Measurements from ENCODE around the gene DNHD1.

DNA sequence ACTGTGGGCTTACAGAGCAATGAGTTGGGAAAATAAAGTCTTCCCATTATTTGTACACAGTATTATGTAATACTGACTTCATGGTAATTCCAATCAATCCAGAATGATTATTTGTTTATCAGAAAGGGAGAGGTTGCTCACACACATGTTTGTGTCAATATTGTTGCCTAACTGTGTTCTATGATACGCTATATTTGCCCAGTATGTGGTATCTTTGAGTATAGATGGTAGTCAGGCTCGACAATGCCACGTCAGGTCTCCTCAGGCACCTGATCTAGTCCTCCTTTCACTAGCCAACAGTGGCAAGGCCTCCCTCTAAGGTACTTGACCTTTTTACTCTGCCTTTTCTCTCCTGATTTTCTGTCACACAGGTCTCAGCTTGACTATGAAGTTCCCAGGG, 5.3 kb downstream of the DNHD1 start:
- TF ChIP-seq POLR2AphosphoS5 (IDR thresholded peaks at IDR 0.05; ENCODE audit: low read depth) (no peak), GABPA (IDR thresholded peaks at IDR 0.05; ENCODE audit: low read depth) (no peak), SPI1 (IDR thresholded peaks at IDR 0.05; ENCODE audit: borderline replicate concordance, low read depth) (no peak)
- TF ChIP-seq, protein P1, sequence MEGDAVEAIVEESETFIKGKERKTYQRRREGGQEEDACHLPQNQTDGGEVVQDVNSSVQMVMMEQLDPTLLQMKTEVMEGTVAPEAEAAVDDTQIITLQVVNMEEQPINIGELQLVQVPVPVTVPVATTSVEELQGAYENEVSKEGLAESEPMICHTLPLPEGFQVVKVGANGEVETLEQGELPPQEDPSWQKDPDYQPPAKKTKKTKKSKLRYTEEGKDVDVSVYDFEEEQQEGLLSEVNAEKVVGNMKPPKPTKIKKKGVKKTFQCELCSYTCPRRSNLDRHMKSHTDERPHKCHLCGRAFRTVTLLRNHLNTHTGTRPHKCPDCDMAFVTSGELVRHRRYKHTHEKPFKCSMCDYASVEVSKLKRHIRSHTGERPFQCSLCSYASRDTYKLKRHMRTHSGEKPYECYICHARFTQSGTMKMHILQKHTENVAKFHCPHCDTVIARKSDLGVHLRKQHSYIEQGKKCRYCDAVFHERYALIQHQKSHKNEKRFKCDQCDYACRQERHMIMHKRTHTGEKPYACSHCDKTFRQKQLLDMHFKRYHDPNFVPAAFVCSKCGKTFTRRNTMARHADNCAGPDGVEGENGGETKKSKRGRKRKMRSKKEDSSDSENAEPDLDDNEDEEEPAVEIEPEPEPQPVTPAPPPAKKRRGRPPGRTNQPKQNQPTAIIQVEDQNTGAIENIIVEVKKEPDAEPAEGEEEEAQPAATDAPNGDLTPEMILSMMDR (IDR thresholded peaks at IDR 0.05; ENCODE audit: insufficient read depth, low read length) = no peak
- TF ChIP-seq, protein P2, sequence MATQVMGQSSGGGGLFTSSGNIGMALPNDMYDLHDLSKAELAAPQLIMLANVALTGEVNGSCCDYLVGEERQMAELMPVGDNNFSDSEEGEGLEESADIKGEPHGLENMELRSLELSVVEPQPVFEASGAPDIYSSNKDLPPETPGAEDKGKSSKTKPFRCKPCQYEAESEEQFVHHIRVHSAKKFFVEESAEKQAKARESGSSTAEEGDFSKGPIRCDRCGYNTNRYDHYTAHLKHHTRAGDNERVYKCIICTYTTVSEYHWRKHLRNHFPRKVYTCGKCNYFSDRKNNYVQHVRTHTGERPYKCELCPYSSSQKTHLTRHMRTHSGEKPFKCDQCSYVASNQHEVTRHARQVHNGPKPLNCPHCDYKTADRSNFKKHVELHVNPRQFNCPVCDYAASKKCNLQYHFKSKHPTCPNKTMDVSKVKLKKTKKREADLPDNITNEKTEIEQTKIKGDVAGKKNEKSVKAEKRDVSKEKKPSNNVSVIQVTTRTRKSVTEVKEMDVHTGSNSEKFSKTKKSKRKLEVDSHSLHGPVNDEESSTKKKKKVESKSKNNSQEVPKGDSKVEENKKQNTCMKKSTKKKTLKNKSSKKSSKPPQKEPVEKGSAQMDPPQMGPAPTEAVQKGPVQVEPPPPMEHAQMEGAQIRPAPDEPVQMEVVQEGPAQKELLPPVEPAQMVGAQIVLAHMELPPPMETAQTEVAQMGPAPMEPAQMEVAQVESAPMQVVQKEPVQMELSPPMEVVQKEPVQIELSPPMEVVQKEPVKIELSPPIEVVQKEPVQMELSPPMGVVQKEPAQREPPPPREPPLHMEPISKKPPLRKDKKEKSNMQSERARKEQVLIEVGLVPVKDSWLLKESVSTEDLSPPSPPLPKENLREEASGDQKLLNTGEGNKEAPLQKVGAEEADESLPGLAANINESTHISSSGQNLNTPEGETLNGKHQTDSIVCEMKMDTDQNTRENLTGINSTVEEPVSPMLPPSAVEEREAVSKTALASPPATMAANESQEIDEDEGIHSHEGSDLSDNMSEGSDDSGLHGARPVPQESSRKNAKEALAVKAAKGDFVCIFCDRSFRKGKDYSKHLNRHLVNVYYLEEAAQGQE (IDR thresholded peaks at IDR 0.05; ENCODE audit: insufficient replicate concordance, low read depth) = no peak
